Osteocyte (in vitro differentiated cells): ENCODE measurements around the gene HINT2. TPM values are rescaled to one million over a fixed set of nuclear protein-coding genes. Genes with fewer than 3 reads are reported as not detected.

Experiments used
- DNase-seq: peaks from one replicate; pipeline ENCODE4 v3.0.0; 2021; ENCODE audit warnings: mixed read lengths; ENCODE audit not compliant: unreplicated experiment; ENCODE audit errors: extremely low spot score
- H3K27ac Mint-ChIP-seq: one replicate; pipeline ENCODE4 v1.8.0; 2021; ENCODE audit warnings: mild to moderate bottlenecking, mixed read lengths; ENCODE audit not compliant: unreplicated experiment
- H3K27me3 Mint-ChIP-seq: one replicate; pipeline ENCODE4 v1.8.0; 2021; ENCODE audit warnings: mixed read lengths; ENCODE audit not compliant: unreplicated experiment
- H3K36me3 Mint-ChIP-seq: one replicate; pipeline ENCODE4 v1.8.0; 2021; ENCODE audit warnings: mixed read lengths; ENCODE audit not compliant: unreplicated experiment
- H3K4me1 Mint-ChIP-seq: one replicate; pipeline ENCODE4 v1.8.0; 2021; ENCODE audit warnings: mixed read lengths; ENCODE audit not compliant: unreplicated experiment
- H3K4me3 Mint-ChIP-seq: one replicate; pipeline ENCODE4 v1.8.0; 2021; ENCODE audit warnings: mild to moderate bottlenecking, moderate library complexity, mixed read lengths; ENCODE audit not compliant: unreplicated experiment
- H3K9me3 Mint-ChIP-seq: one replicate; pipeline ENCODE4 v1.8.0; 2021; ENCODE audit warnings: mixed read lengths; ENCODE audit not compliant: unreplicated experiment
- CTCF ChIP-seq: fragments of 200-600 bp; sonication (generic); IDR thresholded peaks from 2 replicates; pipeline ENCODE4 v1.5.0; 2021; ENCODE audit warnings: antibody characterized with exemption, mild to moderate bottlenecking, moderate library complexity
- total RNA-seq: library from RNA; stranded (reverse); gene quantifications from 2 replicates; pipeline ENCODE4 v1.2.1, GENCODE V29; 2021

The HINT2 gene
- total RNA-seq, 1 donor from 2014 or later: 36.0 TPM

GRCh38 chr9:35852876-35853865, 38.3 kb upstream of the HINT2 start:
- H3K4me1 Mint-ChIP-seq: no peaks in the 10 kb centered on the region
- peak; percentile 84 for DNase-seq
- H3K27me3 Mint-ChIP-seq: no peaks in the 10 kb centered on the region

DNA sequence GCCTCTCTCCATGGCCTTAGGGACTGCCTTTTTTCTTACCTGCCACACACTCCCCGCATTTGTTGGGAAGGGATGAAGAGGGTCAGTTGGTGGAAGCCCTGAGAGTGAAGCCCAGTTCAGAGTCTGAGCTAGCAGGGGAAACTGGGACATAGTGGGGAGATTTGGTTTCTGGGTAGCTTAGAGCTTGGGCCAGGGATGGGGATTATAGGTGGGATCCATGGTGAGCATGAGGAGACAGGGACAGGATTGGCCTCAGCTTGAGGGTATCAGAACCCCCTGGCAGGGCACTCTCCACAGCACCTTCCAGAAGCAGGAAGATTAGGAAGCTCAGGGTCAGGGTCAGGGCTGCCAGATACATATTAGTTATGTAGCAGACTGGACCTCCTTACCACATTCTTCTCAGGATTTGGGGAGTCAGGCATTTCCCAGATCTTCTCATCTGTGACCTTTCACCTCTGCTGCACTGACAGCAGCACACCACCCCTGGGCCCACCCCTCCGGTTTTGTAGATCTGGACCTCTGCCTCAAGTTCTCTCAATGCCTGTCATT, 37.5 kb upstream of the HINT2 start:
- DNase-seq: peak; percentile 51
- Mint-ChIP-seq H3K27ac (no peak overlapping the region), H3K4me3 (no peak overlapping the region)

More at GRCh38 chr9:35852876-35853865, 38.3 kb upstream of the HINT2 start:
- H3K4me3 Mint-ChIP-seq: no peak overlapping the region
- TF ChIP-seq CTCF: no peak
- H3K27ac Mint-ChIP-seq: no peak overlapping the region
- no peaks in the 10 kb centered on the region for H3K9me3 Mint-ChIP-seq
- H3K36me3 Mint-ChIP-seq: peaks cover 23% of the 10 kb centered on the region

DNA sequence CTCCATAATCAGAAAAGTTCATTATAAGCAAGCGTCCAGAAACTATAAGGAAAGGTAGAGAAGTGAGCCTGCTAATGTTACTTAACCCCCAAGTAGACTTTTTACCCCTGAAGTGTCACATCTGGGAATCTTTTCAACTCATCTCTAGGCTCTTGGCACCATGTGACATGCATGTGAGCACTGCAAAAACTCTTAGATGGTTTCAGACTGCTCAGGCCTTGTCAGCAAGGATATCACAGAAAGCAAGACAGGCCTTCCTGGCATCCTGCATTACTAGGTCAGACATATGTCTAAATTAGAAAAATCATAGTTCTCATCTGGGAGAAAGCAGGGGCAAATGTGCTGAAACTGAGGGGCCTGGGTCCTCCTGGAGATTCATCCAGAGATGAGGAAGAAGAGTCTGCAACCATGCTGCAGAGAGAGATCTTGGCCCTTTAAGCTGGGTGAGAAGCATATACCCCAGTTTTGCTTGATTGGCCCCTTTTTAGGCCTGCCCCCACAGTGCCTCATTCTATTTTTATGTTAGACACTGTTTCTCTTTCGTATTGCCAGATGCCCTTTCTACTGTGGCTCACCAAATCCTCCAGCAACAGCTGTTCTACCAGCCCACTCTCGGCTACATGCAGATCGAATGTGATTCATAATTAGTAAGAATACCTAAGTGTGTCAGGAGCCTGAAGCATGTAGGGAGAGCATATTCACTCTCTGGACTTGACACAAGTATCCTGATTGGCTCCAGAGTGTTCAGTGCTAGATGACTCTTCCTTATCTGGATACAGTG, 33.1 kb upstream of the HINT2 start:
- Mint-ChIP-seq H3K4me1 (peaks cover 11% of the 10 kb centered on the region), H3K27ac (no peak overlapping the region)
- TF ChIP-seq CTCF: no peak

More for the DNA sequence above, 37.5 kb upstream of the HINT2 start:
- TF ChIP-seq CTCF: no peak
- Mint-ChIP-seq H3K36me3 (peaks cover 26% of the 10 kb centered on the region), H3K27me3 (no peaks in the 10 kb centered on the region), H3K4me1 (no peaks in the 10 kb centered on the region), H3K9me3 (no peaks in the 10 kb centered on the region)

DNA sequence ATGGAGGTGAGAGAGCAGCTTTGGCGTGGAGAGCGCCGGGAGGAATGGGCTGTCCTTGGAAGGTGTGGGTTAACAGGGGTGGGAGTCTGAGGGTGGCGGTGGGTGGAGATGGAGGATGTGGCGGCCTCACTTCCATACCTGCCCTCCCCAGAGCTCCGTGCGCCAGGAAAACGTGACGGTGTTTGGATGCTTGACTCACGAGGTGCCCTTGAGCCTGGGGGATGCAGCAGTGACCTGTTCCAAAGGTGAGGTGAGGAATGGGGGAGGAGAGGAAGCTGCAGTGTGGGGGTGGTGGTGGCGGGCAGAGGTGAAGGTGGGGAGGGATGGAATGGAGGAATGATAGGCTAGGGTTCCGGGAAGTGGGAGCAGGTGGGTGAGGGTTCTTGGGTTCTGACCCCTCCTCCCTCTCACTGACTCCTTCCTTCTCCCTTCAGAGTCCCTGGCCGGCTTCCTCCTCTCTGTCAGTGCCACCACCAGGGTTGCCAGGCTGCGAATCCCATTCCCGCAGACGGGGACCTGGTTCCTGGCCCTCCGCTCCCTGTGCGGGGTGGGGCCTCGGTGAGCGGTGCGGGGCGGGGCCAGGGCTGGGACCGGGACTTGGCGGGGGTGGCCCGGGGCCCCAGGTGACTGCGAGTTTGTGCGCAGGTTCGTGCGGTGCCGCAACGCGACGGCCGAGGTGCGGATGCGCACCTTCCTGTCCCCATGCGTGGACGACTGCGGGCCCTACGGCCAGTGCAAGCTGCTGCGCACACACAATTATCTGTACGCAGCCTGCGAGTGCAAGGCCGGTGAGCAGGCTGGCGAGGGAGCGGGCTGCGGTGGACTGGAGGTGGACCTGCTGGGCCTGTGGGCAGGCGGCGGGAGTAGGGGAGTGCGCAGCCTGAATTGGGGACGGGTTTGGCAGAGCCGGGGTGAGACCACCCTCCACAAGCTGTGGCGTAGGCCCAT, 31.3 kb upstream of the HINT2 start:
- H3K27me3 Mint-ChIP-seq: no peaks in the 10 kb centered on the region
- H3K36me3 Mint-ChIP-seq: peaks cover 18% of the 10 kb centered on the region
- no peak for DNase-seq
- no peak overlapping the region for H3K27ac Mint-ChIP-seq
- TF ChIP-seq CTCF: no peak
- peaks cover 11% of the 10 kb centered on the region for H3K4me1 Mint-ChIP-seq
- no peaks in the 10 kb centered on the region for H3K9me3 Mint-ChIP-seq
- H3K4me3 Mint-ChIP-seq: no peak overlapping the region

More for the DNA sequence above, 33.1 kb upstream of the HINT2 start:
- Mint-ChIP-seq H3K27me3 (no peaks in the 10 kb centered on the region), H3K9me3 (no peaks in the 10 kb centered on the region), H3K4me3 (no peak overlapping the region), H3K36me3 (peaks cover 21% of the 10 kb centered on the region)
- no peak for DNase-seq
